T1000 (cell line): Measurements from ENCODE around the gene NR1D1.

Source experiments
- DNase-seq: peaks from one replicate; lab custom pipeline; 2025; ENCODE audit warnings: mixed read lengths; lab: John Stamatoyannopoulos, UW

The NR1D1 gene

DNA sequence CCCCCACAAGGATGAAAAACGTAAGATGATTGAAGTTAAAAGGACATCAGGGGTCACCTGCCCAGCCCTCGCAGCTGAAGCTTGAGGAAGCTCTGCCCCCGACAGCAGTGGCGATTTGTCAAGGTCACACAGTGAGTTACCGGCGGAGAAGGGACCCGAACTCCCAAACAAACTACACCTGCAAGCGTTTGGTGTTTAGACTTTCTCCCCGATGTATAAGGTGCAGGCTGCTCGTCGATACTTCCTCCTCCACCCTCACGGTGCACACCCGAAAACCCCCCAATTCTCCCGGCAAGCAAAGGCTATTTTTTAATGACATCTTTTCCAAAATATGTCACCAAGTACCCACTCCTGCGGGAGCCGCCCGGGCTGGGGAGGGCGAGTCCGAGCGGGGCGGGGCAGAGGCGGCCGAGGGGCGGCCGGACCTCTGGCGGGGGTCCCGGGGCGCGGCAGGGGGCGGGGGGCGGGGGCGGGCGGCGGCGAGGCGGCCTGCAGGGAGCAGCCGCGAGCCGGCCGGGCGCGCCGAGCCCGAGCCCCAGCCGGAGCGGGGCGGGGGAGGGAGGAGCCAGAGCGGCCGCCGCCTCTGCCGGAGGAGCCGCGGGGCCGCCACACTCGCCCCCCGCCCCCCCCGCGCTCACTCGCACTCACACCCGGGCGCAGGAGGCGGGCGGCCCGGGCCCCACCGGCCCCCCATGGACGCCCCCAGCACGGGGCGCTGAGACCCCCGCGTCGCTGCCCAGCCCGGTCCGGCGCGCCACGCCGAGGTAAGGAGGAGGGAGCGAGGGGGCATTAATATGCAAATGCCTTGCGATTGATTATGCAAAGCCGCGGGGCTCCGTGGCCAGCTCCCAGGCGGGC is 37.8 kb downstream of the NR1D1 start, which contains the start of gene THRA:
THRA (plus strand) TSS at position 637 of the 858 bp plus-strand sequence. CDS start 11,524 bp downstream, outside the sequence.
- DNase-seq = peak; percentile 18

GRCh38 chr17:40061609-40062038 is 38.8 kb downstream of the NR1D1 start:
- DNase-seq = no peak

GRCh38 chr17:40060887-40061608 is 39.3 kb downstream of the NR1D1 start:
- no peak for DNase-seq

DNA sequence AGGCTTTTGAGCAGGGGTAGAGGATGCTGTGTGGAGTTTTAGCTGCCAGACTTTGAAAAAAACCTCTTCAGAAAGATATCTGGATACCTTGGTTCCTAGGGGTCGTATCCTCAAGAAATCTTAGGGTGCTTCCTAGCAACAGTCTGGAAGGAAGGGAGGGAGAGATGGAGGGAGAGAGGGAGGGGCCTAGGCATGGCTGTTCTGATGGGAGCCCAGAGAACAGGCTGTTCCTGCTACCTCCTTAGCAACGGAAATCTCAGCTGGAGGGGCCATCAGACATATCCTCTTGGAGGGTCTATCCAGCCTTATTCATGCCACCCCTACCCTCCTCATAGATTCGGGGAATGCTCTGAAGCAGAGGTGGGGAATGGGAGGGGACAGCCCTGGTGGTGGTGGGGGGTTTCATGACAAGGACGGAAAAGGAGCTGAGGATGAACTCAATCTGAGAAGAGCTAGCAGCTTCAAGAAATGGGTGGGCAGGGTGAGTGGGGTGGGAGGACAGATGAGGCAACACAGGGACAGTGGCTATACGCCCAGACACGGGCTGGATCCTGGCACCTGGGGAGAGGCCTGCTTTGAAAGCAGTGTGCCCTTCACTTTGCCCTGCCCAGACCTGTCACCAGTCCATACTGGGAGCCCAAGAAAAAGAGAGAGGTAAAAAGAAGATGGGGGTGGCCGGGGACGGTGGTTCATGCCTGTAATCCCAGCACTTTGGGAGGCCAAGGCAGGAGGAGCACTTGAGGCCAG is 40.5 kb downstream of the NR1D1 start:
- no peak for DNase-seq

DNA sequence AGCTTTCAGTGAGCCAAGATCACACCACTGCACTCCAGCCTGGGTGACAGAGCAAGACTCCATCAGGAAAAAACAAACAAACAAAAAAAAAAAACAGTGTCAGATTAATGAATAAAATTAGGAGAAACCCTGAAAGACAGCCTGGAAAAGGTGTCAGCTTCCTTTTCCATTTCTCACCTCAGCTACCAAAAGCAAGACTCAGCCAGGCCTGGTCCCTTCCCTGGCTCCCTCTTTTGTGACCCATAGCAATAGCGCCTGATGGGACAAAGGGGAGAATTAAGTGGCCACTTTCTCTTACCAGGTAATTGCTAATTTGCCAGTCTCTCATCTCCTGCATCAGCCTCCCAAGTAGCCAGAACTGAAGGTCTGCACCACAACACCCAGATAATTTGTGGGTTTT is 41.5 kb downstream of the NR1D1 start:
- no peak for DNase-seq

DNA sequence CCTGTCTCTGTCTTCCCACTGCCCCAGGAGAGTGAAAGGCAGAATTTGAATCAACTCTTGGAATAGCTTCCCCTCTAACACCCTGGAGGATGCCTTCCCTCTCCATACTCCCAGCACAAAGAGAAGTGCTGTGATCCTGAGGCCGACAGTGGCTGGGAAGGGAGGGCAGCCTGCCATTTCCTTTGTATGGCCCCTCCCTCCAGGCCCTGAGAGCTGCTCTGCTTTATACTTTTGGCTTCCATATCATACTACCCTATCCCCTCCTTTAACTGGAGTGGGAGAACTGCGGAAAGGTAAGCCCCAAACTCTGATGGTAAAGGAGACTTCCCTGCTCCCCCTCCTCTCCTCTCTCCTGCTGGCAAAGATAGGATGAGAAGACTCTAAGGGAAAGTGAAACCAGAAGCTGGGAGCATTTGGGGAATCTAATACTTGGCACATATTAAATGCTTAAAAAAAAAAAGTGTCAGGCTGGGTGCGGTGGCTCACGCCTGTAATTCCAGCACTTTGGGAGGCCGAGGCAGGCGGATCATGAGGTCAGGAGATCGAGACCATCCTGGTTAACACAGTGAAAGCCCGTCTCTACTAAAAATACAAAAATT is 42.1 kb downstream of the NR1D1 start:
- no peak for DNase-seq

DNA sequence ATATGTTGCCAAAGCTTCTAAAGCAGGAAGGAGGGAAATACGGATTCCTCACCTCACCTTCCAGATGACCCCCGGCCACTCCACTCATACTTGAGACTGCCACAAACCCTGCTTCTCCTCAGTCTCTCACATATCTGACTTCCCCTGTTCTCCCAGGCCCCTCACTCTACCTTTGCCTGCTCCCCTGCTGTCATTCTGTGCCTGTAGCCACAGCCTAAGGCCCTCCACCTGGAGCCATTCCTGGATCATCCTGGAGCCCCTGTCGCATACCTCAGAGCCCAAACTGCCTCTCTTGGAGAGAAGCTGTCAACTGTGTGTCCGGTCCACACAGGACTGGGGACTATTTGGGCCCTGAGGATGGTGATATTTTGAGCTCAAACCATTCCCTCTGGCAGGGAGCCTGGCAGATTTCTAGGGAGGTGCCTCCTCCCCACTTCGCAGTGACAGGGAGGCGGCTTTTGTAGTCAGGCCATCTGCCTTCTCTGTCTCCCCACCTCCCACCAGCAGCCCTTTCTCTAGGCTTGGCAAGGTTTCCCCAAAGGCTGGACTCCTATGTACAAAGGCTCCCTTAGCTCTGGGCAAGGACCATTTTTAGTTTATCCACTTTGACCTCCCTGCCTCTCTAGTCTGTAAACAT is 43.9 kb downstream of the NR1D1 start:
- no peak for DNase-seq
